ENCODE measurements around the gene SEMA5B. TPM values are rescaled to one million over a fixed set of nuclear protein-coding genes. Genes with fewer than 3 reads are reported as not detected.

SEMA5B gene
- total and polyA plus RNA-seq, 9 of the 15 experiments (the other 6 are each of a cell fraction or from before 2014, with no cell fraction given), result not detected

GRCh38 chr3:123034120-123034519 is 6.6 kb upstream of the SEMA5B start:
- Histone ChIP-seq H3K9ac (ENCODE audit: insufficient read depth in 1 of 2, low read depth in 2 of 2, low read length in 2 of 2) (no peak overlapping the region), H3K9me1 (ENCODE audit: control insufficient read depth, insufficient read depth, low read length) (no peaks in the 10 kb centered on the region), H3K4me3 (no peak overlapping the region), H3K4me2 (ENCODE audit: insufficient read depth, low read length) (no peak overlapping the region), H3K27me3 (ENCODE audit: control insufficient read depth in 2 of 2, insufficient read depth in 2 of 2, low read length in 2 of 2) (peaks cover 3 to 16% of the 10 kb centered on the region in 2 experiments; a peak in 4 of 5 replicates), H3K9me3 (replicated peaks; ENCODE audit: control insufficient read depth, insufficient read depth, low read depth, low read length) (no peaks in the 10 kb centered on the region), H3K36me3 (ENCODE audit: control insufficient read depth, insufficient read depth, low read length) (no peaks in the 10 kb centered on the region), H3K79me2 (ENCODE audit: control insufficient read depth, insufficient read depth, low read length) (no peaks in the 10 kb centered on the region), H4K20me1 (replicated peaks; ENCODE audit: control insufficient read depth, insufficient read depth, low read length) (no peaks in the 10 kb centered on the region), H2AFZ (ENCODE audit: low read depth, low read length) (no peak overlapping the region), H3K4me1 (replicated peaks in 1 of 2; ENCODE audit: control insufficient read depth in 2 of 2, insufficient read depth in 2 of 2, low read length in 2 of 2) (no peaks in the 10 kb centered on the region), H3K27ac (ENCODE audit: extremely low read depth, low read depth, low read length) (no peak overlapping the region)
- FAIRE-seq, result no peak
- ATAC-seq, result no peak
- intact Hi-C loops (cut with micrococcal nuclease) (loop anchor here (10.0 kb wide), 1 partner anchor 231 kb away; no protein-coding TSS in a partner anchor), in situ Hi-C loops (cut with MboI) (no loop called here)
- no peak for DNase-seq (ENCODE audit: extremely low read depth in 1 of 4, low spot score in 3 of 4)
- TF ChIP-seq MNT (conservative IDR thresholded peaks at IDR 0.05) (no peak), NR0B1 (IDR thresholded peaks at IDR 0.05; ENCODE audit: partially characterized antibody) (no peak), ZZZ3 (IDR thresholded peaks at IDR 0.05) (no peak)
- CTCF ChIA-PET (ENCODE audit: low intra/inter-chr PET ratio), result no interaction called here
- BruUV-seq (replicated peaks), result no TSS peak
- POLR2A ChIA-PET, result no interaction called here
- WGBS (ENCODE audit: insufficient coverage, low coverage, missing lambda C conversion rate), result 5% methylated on average over 5 of the region's 5 CpGs

Data from K562 (cell line).